K562 (cell line): Measurements from ENCODE around the gene TIGD1. TPM values are rescaled to one million over a fixed set of nuclear protein-coding genes. Genes with fewer than 3 reads are reported as not detected.

ENCODE experiments used
- CBX2 ChIP-seq: fragments of 200-600 bp; sonication (generic); IDR thresholded peaks from one replicate; pipeline ENCODE4 v1.6.1; 2012; ENCODE audit warnings: mild to moderate bottlenecking, low read length, inconsistent platforms; ENCODE audit not compliant: insufficient read depth, poor library complexity, severe bottlenecking
- CBX5 ChIP-seq: IDR thresholded peaks from 2 replicates; pipeline ENCODE4 v1.6.1; 2014; ENCODE audit warnings: low read depth, borderline replicate concordance
- MAFK ChIP-seq: IDR thresholded peaks from 2 replicates; pipeline ENCODE4 v1.6.1; 2011; ENCODE audit warnings: low read length, improper control_type of control experiment
- RBM25 ChIP-seq: fragments of 200-400 bp; formaldehyde crosslinking; IDR thresholded peaks from 2 replicates; pipeline ENCODE4 v1.6.1; 2018; ENCODE audit warnings: low read length, low read depth, moderate library complexity; ENCODE audit not compliant: severe bottlenecking
- TARDBP ChIP-seq: fragments of 450-650 bp; IDR thresholded peaks from 2 replicates; pipeline ENCODE4 v1.6.1; 2016
- TRIM28 ChIP-seq: fragments of 450-650 bp; IDR thresholded peaks from 2 replicates; pipeline ENCODE4 v1.6.1; 2017
- USF1 ChIP-seq: sonication (generic); formaldehyde crosslinking; IDR thresholded peaks from 2 replicates; pipeline ENCODE4 v1.9.0; 2022; ENCODE audit warnings: mild to moderate bottlenecking, missing genetic modification reagents
- ZNF134 ChIP-seq: fragments of 250-450 bp; sonication (Bioruptor Pico); conservative IDR thresholded peaks from 2 replicates; pipeline ENCODE4 v1.4.0; 2020
- ZNF165 ChIP-seq: fragments of 250-450 bp; sonication (Bioruptor Pico); IDR thresholded peaks from 2 replicates; pipeline ENCODE4 v1.4.0; 2020; ENCODE audit warnings: borderline replicate concordance
- polyA plus RNA-seq, 8 experiments: library from polyadenylated mRNA; depleted of rRNA in 4 of 8; stranded (reverse) in 5 of 8; unstranded in 3 of 8; fragments of >200 nt; fragmentation: Nextera tagmentation in 2 of 8; fragmentation: Illumina TruSeq in 1 of 8; extraction: Ambion mirVana in 2 of 8; extraction: Trizol in 1 of 8; gene quantifications; 2 replicates each; pipeline versions ENCODE4 v1.2.1 to v1.2.3, GENCODE V29; 2011 to 2014; ENCODE audit warnings: inconsistent platforms in 1 of 8, missing spikeins in 1 of 8
- total RNA-seq, 7 experiments: library from RNA; depleted of rRNA in 6 of 7; stranded (reverse); fragments of >200 nt in 6 of 7; fragmentation: Illumina TruSeq in 2 of 7; extraction: Trizol in 2 of 7; gene quantifications; 2 replicates each; pipeline versions ENCODE4 v1.2.1 to v1.2.3, GENCODE V29; 2011 to 2021; ENCODE audit warnings: low replicate concordance in 1 of 7
- TF ChIP-seq, protein P1 (sequence below): fragments of 450-650 bp; IDR thresholded peaks from 2 replicates; pipeline ENCODE4 v1.6.1; 2016; ENCODE audit warnings: mild to moderate bottlenecking, moderate library complexity
- TF ChIP-seq, protein P2 (sequence below): fragments of 150-350 bp; IDR thresholded peaks from 2 replicates; pipeline ENCODE4 v1.6.1; 2014; ENCODE audit warnings: low read depth, mild to moderate bottlenecking, low read length, borderline replicate concordance

Gene TIGD1
- total and polyA plus RNA-seq, 9 of the 15 experiments (the other 6 are each of a cell fraction or from before 2014, with no cell fraction given), result 2.0 to 10.1 (median 6.6) TPM

GRCh38 chr2:232550354-232551249, at the start of gene TIGD1, which contains the start of gene EIF4E2 (continued):
- TF ChIP-seq CBX2, result no peak
- TF ChIP-seq, protein P1, sequence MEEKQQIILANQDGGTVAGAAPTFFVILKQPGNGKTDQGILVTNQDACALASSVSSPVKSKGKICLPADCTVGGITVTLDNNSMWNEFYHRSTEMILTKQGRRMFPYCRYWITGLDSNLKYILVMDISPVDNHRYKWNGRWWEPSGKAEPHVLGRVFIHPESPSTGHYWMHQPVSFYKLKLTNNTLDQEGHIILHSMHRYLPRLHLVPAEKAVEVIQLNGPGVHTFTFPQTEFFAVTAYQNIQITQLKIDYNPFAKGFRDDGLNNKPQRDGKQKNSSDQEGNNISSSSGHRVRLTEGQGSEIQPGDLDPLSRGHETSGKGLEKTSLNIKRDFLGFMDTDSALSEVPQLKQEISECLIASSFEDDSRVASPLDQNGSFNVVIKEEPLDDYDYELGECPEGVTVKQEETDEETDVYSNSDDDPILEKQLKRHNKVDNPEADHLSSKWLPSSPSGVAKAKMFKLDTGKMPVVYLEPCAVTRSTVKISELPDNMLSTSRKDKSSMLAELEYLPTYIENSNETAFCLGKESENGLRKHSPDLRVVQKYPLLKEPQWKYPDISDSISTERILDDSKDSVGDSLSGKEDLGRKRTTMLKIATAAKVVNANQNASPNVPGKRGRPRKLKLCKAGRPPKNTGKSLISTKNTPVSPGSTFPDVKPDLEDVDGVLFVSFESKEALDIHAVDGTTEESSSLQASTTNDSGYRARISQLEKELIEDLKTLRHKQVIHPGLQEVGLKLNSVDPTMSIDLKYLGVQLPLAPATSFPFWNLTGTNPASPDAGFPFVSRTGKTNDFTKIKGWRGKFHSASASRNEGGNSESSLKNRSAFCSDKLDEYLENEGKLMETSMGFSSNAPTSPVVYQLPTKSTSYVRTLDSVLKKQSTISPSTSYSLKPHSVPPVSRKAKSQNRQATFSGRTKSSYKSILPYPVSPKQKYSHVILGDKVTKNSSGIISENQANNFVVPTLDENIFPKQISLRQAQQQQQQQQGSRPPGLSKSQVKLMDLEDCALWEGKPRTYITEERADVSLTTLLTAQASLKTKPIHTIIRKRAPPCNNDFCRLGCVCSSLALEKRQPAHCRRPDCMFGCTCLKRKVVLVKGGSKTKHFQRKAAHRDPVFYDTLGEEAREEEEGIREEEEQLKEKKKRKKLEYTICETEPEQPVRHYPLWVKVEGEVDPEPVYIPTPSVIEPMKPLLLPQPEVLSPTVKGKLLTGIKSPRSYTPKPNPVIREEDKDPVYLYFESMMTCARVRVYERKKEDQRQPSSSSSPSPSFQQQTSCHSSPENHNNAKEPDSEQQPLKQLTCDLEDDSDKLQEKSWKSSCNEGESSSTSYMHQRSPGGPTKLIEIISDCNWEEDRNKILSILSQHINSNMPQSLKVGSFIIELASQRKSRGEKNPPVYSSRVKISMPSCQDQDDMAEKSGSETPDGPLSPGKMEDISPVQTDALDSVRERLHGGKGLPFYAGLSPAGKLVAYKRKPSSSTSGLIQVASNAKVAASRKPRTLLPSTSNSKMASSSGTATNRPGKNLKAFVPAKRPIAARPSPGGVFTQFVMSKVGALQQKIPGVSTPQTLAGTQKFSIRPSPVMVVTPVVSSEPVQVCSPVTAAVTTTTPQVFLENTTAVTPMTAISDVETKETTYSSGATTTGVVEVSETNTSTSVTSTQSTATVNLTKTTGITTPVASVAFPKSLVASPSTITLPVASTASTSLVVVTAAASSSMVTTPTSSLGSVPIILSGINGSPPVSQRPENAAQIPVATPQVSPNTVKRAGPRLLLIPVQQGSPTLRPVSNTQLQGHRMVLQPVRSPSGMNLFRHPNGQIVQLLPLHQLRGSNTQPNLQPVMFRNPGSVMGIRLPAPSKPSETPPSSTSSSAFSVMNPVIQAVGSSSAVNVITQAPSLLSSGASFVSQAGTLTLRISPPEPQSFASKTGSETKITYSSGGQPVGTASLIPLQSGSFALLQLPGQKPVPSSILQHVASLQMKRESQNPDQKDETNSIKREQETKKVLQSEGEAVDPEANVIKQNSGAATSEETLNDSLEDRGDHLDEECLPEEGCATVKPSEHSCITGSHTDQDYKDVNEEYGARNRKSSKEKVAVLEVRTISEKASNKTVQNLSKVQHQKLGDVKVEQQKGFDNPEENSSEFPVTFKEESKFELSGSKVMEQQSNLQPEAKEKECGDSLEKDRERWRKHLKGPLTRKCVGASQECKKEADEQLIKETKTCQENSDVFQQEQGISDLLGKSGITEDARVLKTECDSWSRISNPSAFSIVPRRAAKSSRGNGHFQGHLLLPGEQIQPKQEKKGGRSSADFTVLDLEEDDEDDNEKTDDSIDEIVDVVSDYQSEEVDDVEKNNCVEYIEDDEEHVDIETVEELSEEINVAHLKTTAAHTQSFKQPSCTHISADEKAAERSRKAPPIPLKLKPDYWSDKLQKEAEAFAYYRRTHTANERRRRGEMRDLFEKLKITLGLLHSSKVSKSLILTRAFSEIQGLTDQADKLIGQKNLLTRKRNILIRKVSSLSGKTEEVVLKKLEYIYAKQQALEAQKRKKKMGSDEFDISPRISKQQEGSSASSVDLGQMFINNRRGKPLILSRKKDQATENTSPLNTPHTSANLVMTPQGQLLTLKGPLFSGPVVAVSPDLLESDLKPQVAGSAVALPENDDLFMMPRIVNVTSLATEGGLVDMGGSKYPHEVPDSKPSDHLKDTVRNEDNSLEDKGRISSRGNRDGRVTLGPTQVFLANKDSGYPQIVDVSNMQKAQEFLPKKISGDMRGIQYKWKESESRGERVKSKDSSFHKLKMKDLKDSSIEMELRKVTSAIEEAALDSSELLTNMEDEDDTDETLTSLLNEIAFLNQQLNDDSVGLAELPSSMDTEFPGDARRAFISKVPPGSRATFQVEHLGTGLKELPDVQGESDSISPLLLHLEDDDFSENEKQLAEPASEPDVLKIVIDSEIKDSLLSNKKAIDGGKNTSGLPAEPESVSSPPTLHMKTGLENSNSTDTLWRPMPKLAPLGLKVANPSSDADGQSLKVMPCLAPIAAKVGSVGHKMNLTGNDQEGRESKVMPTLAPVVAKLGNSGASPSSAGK, result peak; percentile 95
- no peak for TF ChIP-seq ZNF165 (CRISPR knock-in tag)
- no peak for TF ChIP-seq CBX5
- peak; percentile 42; the same call in 1 of the 2 replicates for TF ChIP-seq TRIM28
- peak; percentile 78 for TF ChIP-seq RBM25
- no peak for TF ChIP-seq USF1 (CRISPR knock-in tag)
- no peak for TF ChIP-seq ZNF134 (CRISPR knock-in tag)
- TF ChIP-seq, protein P2, sequence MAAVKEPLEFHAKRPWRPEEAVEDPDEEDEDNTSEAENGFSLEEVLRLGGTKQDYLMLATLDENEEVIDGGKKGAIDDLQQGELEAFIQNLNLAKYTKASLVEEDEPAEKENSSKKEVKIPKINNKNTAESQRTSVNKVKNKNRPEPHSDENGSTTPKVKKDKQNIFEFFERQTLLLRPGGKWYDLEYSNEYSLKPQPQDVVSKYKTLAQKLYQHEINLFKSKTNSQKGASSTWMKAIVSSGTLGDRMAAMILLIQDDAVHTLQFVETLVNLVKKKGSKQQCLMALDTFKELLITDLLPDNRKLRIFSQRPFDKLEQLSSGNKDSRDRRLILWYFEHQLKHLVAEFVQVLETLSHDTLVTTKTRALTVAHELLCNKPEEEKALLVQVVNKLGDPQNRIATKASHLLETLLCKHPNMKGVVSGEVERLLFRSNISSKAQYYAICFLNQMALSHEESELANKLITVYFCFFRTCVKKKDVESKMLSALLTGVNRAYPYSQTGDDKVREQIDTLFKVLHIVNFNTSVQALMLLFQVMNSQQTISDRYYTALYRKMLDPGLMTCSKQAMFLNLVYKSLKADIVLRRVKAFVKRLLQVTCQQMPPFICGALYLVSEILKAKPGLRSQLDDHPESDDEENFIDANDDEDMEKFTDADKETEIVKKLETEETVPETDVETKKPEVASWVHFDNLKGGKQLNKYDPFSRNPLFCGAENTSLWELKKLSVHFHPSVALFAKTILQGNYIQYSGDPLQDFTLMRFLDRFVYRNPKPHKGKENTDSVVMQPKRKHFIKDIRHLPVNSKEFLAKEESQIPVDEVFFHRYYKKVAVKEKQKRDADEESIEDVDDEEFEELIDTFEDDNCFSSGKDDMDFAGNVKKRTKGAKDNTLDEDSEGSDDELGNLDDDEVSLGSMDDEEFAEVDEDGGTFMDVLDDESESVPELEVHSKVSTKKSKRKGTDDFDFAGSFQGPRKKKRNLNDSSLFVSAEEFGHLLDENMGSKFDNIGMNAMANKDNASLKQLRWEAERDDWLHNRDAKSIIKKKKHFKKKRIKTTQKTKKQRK, result no peak
- TF ChIP-seq TARDBP, result no peak
- TF ChIP-seq MAFK, result no peak
